ENCODE data around the gene FGF21.

The FGF21 gene

DNA sequence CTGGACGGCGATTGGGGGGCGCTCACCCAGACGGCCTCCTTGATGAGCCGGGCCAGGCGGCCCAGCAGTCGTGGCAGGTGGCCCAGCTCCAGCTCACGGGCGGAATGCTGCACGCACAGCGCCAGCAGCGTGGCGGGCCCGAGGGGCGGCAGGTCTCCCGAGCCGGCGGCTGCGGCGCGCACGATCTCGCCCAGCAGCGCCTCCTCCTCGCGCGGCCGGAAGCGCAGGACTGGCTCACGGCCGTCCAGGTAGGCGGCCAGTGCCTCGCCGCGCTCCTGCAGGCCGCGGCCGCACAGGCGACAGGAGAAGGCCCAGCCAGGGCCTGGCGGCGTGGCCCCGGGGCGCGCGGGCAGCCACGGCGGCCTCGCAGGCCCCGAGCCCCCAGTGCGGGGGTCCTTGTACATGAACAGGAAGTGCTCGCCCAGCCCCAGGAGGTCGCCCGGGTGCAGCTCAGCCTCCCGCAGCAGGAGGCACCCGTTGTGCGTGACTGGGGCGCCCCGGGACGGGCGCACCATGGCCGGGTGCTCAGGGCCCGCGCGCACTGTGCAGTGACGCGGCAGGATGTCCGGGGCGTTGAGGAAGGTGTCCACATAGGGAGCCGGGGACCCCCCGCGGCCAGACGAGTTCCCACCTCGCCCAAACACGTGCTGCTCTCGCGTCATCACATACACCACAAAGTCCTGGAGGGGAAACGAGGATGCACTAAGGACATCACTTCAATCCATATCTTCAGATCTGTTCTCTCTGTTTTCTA lies 26.2 kb upstream of the FGF21 start:
- no peak for DNase-seq

GRCh38 chr19:48731452-48731851 lies 23.9 kb upstream of the FGF21 start:
- DNase-seq = no peak

DNA sequence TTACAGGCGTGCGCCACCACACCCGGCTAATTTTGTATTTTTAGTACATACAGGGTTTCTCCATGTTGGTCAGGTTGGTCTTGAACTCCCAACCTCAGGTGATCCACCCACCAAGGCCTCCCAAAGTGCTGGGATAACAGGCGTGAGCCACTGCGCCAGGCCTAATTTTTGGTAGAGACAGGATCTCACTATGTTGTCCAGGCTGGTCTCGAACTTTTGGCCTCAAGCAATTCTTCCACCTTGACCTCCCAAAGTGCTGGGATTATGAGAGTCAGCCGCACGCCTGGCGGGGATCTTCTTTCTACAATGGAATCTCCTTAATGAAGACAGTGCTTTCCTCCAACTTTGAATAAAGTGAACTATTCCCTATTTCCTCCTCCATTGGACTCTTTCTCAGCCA lies 20.7 kb upstream of the FGF21 start:
- no peak for DNase-seq

DNA sequence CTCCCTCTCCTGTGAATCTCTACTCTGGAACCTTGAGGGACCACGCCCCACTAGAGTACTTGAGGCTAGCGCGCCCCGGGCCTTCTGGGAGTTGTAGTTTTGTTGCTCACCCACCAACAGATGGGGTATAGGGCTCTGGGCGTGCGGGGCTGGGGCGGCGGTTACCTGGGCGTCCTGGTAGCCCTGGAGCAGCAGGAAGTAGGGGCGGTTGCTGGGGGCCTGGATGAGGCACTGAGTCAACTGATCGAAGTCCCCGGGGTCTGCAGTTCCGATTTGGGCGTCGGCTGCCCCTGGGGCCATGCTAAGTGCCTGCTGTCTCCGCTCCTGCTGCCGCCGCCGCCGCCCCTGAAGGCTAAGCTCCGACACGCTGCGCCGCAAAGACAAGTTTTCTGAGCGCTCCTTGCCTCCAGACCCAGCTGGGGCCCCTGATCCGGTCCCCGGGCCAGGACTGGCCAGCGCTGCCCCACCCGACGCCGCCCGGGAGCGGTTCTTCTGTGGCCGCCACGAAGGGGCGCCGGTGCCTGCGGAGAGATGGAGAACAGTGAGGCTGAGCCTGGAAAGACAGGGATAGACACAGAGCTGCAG lies 20.2 kb upstream of the FGF21 start:
- no peak for DNase-seq

- no peak for DNase-seq
Observed at GRCh38 chr19:48737360-48737998, 17.8 kb upstream of the FGF21 start.

DNA sequence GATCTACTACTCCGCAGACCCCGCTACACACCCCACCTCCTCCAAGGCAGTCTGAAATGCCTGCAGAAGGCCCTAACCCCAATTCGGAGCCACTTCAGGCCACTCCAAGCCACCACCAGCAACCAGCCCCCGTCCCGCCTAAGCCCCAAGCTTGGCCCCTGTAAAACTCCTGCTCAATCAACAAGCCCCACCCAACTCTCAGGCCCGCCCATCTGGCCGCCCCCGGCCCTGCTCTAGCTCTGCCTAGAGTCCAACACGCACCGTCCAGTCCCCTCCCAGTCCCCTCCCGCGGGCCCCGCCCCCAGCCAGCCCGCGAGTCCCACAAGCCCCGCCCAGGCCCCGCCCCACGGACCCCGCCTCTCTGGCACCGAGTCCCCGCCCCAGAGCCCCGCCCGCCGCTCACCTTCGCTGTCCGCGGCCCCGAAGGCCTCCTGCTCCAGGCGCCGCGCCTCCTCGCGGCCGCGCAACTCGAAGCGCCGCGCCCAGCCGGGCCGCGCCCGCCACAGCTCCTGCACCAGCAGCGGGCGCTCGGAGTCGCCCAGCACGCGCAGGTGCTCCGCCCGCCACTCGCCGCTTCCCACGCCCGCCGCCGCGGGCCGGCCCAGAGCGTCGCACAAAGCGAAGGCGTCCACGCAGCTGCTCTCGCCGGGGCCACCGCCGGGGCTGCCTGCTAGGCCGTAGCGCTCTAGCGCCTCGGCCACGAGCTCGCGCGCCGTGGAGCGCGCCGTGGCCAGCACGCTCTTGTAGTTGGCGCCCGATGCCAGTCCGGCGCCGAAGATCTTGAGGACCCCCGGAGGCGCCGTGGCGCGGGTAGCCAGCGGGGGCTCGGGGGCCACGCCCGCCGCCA lies 16.5 kb upstream of the FGF21 start:
- DNase-seq = peak; percentile 97

- no peak for DNase-seq
Observed at GRCh38 chr19:48739404-48740163, 15.7 kb upstream of the FGF21 start.

- no peak for DNase-seq
Observed at GRCh38 chr19:48740164-48740972, 15.0 kb upstream of the FGF21 start, which contains the start of gene RASIP1. RASIP1 (minus strand) TSS chr19:48740610; CDS start chr19:48740282, 328 bp downstream.

DNA sequence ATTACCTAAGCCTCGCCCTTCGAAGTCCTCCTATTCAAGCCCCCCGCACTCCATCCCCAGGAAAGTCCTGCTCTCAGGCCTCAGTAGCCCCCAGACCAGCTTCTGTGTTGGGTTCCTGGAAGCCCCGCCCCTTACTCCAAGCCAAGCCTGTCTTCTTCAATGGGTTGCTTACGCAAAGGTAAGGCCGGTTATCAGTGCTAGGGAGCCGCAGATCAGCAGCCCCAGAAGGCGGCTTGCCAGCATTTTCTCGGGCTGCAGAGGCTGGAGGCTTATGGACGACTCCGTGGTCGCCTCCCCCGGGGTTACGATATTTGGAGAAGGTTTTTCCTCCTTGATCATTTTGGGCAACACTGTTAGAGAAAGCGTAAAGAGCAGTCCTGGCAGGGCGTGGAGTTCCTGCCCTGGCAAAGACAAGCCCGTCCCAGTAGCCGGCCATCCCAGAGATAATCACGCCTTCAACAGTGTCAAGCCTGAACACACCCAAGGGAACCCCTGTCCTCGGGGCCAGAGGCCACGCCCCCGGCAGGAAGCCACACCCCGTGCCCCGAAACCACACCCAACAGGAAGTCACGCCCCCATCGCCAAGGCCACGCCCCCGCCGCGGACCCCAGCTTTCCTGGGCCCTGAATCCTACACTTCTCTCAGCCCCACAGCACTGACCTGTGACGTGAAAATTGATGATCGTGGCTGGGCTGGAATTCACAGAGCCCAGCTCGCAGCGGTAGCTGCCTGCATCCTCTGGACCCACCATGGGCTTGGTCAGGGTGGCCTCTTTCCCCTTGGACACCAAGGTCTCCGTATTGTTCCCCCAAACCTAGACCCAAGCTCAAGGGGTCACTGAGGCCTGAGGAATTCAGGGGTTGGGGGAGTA lies 14.0 kb upstream of the FGF21 start:
- peak; percentile 77 for DNase-seq

DNA sequence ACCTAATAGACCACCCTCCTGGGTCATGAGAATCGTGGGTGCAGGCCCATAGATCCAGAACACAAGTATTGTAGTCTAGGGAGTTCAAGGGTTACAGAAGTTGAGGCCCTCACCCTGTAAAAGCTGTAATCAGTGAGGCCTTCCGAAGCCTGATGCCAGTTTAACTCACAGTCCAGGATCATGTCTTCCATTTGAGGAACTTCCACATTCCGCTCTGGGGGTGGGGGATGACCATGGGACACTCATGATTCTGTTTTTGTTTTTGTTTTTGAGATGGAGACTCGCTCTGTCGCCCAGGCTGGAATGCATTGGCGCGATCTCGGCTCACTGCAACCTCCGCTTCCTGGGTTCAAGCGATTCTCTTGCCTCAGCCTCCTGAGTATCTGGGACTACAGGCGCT lies 13.2 kb upstream of the FGF21 start:
- no peak for DNase-seq

DNA sequence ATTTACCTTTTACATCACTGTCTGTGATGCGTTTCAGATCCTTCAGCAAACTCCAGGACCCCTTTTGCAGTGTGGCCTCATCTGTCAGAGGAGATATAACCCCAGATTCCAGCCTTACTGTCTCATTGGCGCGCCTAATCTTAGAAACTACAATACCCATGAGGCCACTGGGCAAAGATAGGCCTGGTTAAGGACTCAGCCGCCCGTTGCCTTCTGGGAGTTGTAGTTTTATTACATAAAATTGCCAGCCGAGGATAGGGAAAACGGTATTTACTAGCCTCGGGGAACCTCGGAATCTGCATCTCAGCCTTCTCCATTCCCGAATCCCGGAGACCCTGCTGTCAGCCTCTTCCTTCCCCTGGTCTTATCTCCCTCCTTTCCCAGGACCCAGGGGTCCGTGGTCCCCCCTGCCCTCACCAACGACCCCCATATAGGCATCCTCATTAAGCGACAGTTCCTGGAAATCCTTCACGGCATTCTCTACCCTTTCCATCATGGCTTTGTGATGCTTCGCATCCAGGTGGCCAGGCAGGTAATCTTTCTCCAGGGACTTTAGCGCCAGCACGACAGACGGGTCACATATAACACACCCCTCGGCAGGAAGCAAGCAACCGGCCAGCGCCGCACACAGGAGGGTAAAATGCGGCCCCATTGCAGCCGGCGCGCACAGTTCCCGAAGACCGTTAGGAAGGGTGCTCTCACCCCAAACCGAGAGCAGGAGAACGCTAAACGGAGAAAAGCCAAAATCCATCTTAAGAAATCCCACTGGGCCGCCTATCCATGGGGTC lies 9.9 kb upstream of the FGF21 start:
- DNase-seq = peak; percentile 75

DNA sequence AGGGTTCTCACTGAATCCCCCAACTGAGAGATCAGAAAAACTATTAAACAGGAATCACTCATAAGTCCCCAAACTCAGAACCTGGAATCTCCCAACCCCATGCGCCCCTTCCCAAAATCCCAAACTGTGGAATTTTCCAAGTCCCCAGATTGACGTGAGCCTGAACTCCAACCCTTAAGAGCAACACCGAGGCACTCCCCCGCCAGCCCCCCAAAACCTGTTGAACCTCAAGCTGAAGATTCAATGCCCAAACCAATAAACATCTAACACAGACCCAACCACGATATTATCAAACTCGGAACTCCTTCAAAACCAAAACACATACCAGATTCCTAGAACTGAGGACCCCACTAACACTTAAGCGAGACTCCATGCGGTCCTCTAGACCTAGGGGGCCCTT lies 9.2 kb upstream of the FGF21 start:
- DNase-seq = no peak

GRCh38 chr19:48746738-48747575 lies 8.4 kb upstream of the FGF21 start, which contains the start of gene IZUMO1:
IZUMO1 (minus strand) TSS chr19:48746909; CDS start chr19:48745859, 1,050 bp downstream.
- peak; percentile 79 for DNase-seq

DNA sequence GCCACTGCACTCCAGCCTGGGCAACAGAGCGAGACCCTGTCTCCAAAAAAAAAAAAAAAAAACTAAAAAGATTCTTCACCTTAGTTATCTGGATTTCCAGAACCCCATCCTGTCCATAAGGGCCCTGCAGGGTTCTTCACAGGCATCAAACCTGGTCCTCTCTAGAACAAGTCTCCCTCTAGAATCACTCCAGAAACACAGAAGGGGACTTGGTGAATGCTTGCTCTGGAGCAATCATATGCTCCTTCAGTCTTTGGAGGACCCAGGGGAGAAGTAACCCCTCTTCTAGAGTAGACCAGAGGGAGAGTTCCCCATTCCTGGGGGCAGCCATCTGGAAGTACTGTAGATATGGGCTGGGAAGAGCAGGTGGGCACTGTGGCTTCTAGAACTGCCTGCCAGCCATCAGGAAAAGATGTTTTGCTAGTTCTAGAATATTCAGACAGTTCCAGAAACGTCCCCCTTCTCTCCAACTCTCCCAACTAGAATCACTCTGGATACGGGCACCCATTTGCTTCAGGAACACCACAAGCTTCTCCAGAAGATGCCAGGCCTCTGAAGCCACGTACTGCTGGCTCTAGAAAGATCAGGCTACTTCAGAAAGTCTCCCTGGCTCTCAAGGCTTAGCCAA lies 5.6 kb upstream of the FGF21 start:
- DNase-seq = no peak

DNA sequence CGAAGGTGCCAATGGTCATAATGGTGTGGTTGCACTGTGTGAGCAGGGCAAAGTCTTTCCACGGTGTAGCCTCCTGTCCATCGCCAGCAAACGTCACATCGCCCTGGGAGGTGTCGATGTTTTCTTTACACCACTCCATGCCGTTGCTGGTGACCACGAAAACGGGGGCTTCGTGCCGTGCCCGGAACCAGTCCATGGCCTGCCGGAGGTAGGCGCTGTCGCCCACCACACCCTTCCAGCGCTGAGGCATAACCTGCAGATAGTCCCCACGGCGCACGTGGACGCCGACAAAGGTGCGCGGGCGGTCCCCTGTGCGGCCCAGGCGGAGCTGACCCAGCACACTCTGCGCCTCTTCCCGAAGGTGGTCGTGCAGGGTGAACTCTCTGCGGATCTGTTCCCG lies 5.0 kb upstream of the FGF21 start:
- DNase-seq = no peak

DNA sequence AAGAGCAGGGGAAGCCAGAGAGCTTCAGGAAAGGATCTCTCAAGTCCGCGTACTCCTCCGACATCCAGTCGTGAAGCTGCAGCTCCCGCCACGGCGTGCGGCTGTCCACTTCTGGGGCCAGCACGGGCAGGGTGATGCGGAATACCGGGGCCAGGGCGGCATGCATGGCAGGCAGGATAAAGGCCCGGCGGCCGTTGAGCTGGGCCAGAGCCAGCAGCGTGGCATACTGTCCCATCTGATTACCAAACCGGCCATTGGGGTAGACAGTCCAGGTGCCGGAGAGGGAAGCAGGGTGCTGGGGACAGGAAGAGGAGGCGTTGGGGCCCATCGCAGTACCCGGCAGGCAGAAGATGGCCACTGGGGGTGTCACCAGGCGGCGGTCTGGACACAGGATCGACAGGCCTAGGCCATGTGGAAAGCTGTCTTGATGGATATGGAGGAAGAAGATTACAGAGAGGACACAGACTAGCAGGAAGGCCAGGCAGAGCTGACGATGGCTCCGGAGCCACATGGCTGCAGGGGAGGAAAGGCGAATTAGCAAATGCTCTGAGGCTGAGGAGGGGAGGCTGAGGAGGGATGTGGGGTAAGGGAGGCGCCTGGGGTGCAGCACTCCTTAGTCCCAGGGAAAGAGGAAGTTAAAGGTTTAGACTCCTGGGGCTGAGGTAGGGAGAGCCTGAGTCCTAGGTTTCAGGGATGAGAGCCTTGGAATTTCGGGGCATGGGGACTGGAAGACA lies 4.4 kb upstream of the FGF21 start:
- DNase-seq = no peak

DNA sequence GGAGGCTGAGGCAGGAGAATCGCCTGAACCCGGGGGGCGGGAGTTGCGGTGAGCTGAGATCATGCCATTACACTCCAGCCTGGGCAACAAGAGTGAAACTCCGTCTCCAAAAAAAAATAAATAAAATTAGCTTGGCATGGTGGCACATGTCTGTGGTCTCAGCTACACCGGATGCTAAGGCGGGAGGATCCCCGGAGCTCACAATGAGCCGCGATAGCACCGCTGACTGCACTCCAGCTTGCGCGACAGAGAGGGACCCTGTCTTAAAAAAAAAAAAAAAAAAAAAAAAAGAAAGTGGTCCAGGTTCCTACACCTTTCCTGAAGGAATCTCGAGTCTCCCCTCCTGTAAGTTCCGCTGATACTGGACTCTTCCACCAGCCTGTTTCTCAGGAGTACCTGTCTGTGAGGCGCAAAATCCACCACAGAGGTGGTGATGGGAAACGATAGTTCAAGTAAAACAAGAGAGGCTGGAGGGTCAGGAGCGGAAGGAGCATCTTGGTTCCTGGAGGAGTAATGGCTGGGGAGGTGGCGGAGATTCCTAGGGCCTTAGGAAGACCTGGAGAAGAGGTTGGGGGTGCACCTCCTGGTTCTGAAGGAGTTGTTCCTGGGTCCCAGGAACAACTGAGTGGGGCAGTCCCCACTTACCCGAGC lies 3.4 kb upstream of the FGF21 start:
- no peak for DNase-seq
